HepG2 (cell line): ENCODE data around the gene VRK1. TPM values are rescaled to one million over a fixed set of nuclear protein-coding genes. Genes with fewer than 3 reads are reported as not detected.

Experiments
- ATAC-seq: fragments of 200-7000 bp; cut with Tn5 transposase; 3 replicates; pipeline ENCODE4 v1.9.1; 2020; ENCODE audit warnings: mild to moderate bottlenecking, moderate library complexity
- BruUV-seq: library from RNA; stranded (reverse); fragments of 400-500 nt; replicated peaks from 2 replicates; lab custom pipeline; 2021; lab: Mats Ljungman, UMichigan
- CTCF ChIA-PET: fragments of 300-600 bp; formaldehyde crosslinking; extraction: SDS; loops from one replicate; lab custom pipeline; 2021; ENCODE audit warnings: low total read pairs, inconsistent platforms, low intra/inter-chr PET ratio; lab: Yijun Ruan, JAX
- POLR2A ChIA-PET: fragments of 350-600 bp; sonication (Branson Sonifier 250); formaldehyde crosslinking; loops from one replicate; lab custom pipeline; 2020; ENCODE audit warnings: antibody characterized with exemption, inconsistent platforms; lab: Yijun Ruan, JAX
- DNase-seq: peaks from one replicate; pipeline ENCODE4 v3.0.0-alpha.2; 2015; ENCODE audit warnings: low spot score
- FAIRE-seq: peaks from 3 replicates; lab custom pipeline; 2011; peaks lifted over from hg19 to GRCh38; lab: Jason Lieb, UNC
- H2AFZ ChIP-seq: one replicate; pipeline ENCODE4 v1.6.1; 2011; ENCODE audit warnings: low read length, inconsistent platforms
- H3K27ac ChIP-seq: fragments of 300-600 bp; 3 replicates; pipeline ENCODE4 v1.8.0; 2011; ENCODE audit warnings: mixed run types, mild to moderate bottlenecking, mixed read lengths, low read length, inconsistent platforms; ENCODE audit not compliant: insufficient read depth; ENCODE audit errors: extremely low read length
- H3K27me3 ChIP-seq, 2 experiments: fragments of 200-600 bp in 1 of 2; 2 replicates in 1 of 2; 3 replicates in 1 of 2; pipeline versions ENCODE4 v1.6.0 to v1.8.0; 2011; ENCODE audit warnings: low read length in 2 of 2, mild to moderate bottlenecking in 2 of 2, moderate library complexity in 2 of 2, inconsistent platforms in 1 of 2; ENCODE audit not compliant: insufficient read depth in 2 of 2, control insufficient read depth in 1 of 2
- H3K36me3 ChIP-seq, 2 experiments: fragments of 200-600 bp in 1 of 2; replicated peaks in 1 of 2; 2 replicates in 1 of 2; 3 replicates in 1 of 2; pipeline versions ENCODE4 v1.5.1 to v1.8.0; 2011; ENCODE audit warnings: low read length in 2 of 2, inconsistent platforms in 1 of 2; ENCODE audit not compliant: insufficient read depth in 2 of 2, control insufficient read depth in 1 of 2
- H3K4me1 ChIP-seq: 2 replicates; pipeline ENCODE4 v1.5.1; 2012; ENCODE audit warnings: low read length, inconsistent platforms; ENCODE audit not compliant: insufficient read depth
- H3K4me2 ChIP-seq: 2 replicates; pipeline ENCODE4 v1.6.0; 2011; ENCODE audit warnings: low read depth, low read length, inconsistent platforms
- H3K4me3 ChIP-seq, 3 experiments: fragments of 200-600 bp in 1 of 3; sonication (generic), shearing (Covaris generic) in 1 of 3; replicated peaks in 1 of 3; 2 replicates each; pipeline ENCODE4 v1.5.1; 2011 to 2016; ENCODE audit warnings: low read length in 3 of 3, inconsistent platforms in 2 of 3, low read depth in 2 of 3, mild to moderate bottlenecking in 2 of 3, control low read depth in 1 of 3, mixed read lengths in 1 of 3; ENCODE audit not compliant: insufficient read depth in 1 of 3
- H3K79me2 ChIP-seq: one replicate; pipeline ENCODE4 v1.6.1; 2011; ENCODE audit warnings: low read length, inconsistent platforms; ENCODE audit not compliant: insufficient read depth
- H3K9ac ChIP-seq: 2 replicates; pipeline ENCODE4 v1.6.0; 2011; ENCODE audit warnings: mild to moderate bottlenecking, low read depth, low read length, inconsistent platforms; ENCODE audit not compliant: insufficient read depth
- H3K9me3 ChIP-seq: 2 replicates; pipeline ENCODE4 v1.5.1; 2012; ENCODE audit warnings: mild to moderate bottlenecking, low read length
- H4K20me1 ChIP-seq: 2 replicates; pipeline ENCODE4 v1.6.0; 2011; ENCODE audit warnings: inconsistent platforms, mild to moderate bottlenecking, low read length, moderate library complexity; ENCODE audit not compliant: insufficient read depth
- EHMT2 ChIP-seq: fragments of 200-600 bp; sonication (generic); IDR thresholded peaks from 2 replicates; pipeline ENCODE4 v1.7.0; 2017; ENCODE audit warnings: antibody characterized with exemption, low read depth, low read length, borderline replicate concordance
- FOXK2 ChIP-seq: fragments of 450-650 bp; IDR thresholded peaks from 2 replicates; pipeline ENCODE4 v1.6.1; 2016
- GTF2F1 ChIP-seq: fragments of 150-350 bp; IDR thresholded peaks from 2 replicates; pipeline ENCODE4 v1.6.1; 2014; ENCODE audit warnings: low read length
- KMT2A ChIP-seq: sonication (generic); formaldehyde crosslinking; IDR thresholded peaks from 2 replicates; pipeline ENCODE4 v1.4.0; 2020; ENCODE audit warnings: missing genetic modification reagents
- NFE2L1 ChIP-seq: sonication (generic); formaldehyde crosslinking; IDR thresholded peaks from 2 replicates; pipeline ENCODE4 v1.4.0; 2020; ENCODE audit warnings: missing genetic modification reagents, mild to moderate bottlenecking, borderline replicate concordance
- SP1 ChIP-seq, 2 experiments: fragments of 450-650 bp in 1 of 2; sonication (generic) in 1 of 2; formaldehyde crosslinking in 1 of 2; IDR thresholded peaks; 2 replicates each; pipeline versions ENCODE4 v1.4.0 to v1.6.1; 2016 to 2020; ENCODE audit warnings: missing genetic modification reagents in 1 of 2
- XRCC5 ChIP-seq: fragments of 200-400 bp; formaldehyde crosslinking; optimal IDR thresholded peaks from 2 replicates; pipeline ENCODE3; 2017; ENCODE audit warnings: mild to moderate bottlenecking, low read length
- ZNF816 ChIP-seq: sonication (generic); formaldehyde crosslinking; IDR thresholded peaks from 2 replicates; pipeline ENCODE4 v1.8.0; 2022; ENCODE audit warnings: missing genetic modification reagents, mild to moderate bottlenecking, borderline replicate concordance
- WGBS: methylation state at CpG from one replicate; pipeline ENCODE4 v1.1.6; 2017; ENCODE audit warnings: low lambda C conversion rate; 5-methylcytosine and 5-hydroxymethylcytosine counted together
- in situ Hi-C: cut with HindIII; loops from 2 replicates; pipeline ENCODE4 v1.10.0; 2017; ENCODE audit warnings: low pct_unique_long_range_greater_than_20kb; ENCODE audit not compliant: extremely low pct_ligation_motif_present
- intact Hi-C: fragments of 100-400 bp; cut with micrococcal nuclease; formaldehyde crosslinking; loops from one replicate; pipeline ENCODE4 v1.10.0; 2022; ENCODE audit not compliant: unreplicated experiment
- polyA plus RNA-seq, 8 experiments: library from polyadenylated mRNA; depleted of rRNA in 3 of 8; stranded (reverse) in 7 of 8; unstranded in 1 of 8; fragments of >200 nt; fragmentation: Illumina TruSeq in 4 of 8; extraction: Trizol in 4 of 8; gene quantifications; 2 replicates each; pipeline versions ENCODE4 v1.2.1 to v1.2.3, GENCODE V29; 2011 to 2016; ENCODE audit warnings: low read depth in 4 of 8, missing spikeins in 1 of 8, mixed read lengths in 1 of 8; ENCODE audit not compliant: insufficient read depth in 1 of 8
- total RNA-seq, 5 experiments: library from RNA; depleted of rRNA; stranded (reverse); fragments of >200 nt; fragmentation: Illumina TruSeq; extraction: Trizol; gene quantifications; 2 replicates each; pipeline ENCODE4 v1.2.3, GENCODE V29; 2016; ENCODE audit warnings: low read depth in 1 of 5
- TF ChIP-seq, protein P1 (sequence below): sonication (generic); formaldehyde crosslinking; IDR thresholded peaks from 2 replicates; pipeline ENCODE4 v1.9.0; 2021; ENCODE audit warnings: missing genetic modification reagents, mild to moderate bottlenecking, borderline replicate concordance
- TF ChIP-seq, protein P2 (sequence below): sonication (generic); formaldehyde crosslinking; IDR thresholded peaks from 2 replicates; pipeline ENCODE4 v1.4.0; 2020; ENCODE audit warnings: mild to moderate bottlenecking, missing genetic modification reagents, borderline replicate concordance
- TF ChIP-seq, protein P3 (sequence below): sonication (generic); formaldehyde crosslinking; IDR thresholded peaks from 2 replicates; pipeline ENCODE4 v1.4.0; 2020; ENCODE audit warnings: missing genetic modification reagents, mild to moderate bottlenecking, borderline replicate concordance

The VRK1 gene
- total and polyA plus RNA-seq, 2 of the 13 experiments (the other 11 are each of a cell fraction or from before 2014, with no cell fraction given) = 7.9 to 51.3 TPM

DNA sequence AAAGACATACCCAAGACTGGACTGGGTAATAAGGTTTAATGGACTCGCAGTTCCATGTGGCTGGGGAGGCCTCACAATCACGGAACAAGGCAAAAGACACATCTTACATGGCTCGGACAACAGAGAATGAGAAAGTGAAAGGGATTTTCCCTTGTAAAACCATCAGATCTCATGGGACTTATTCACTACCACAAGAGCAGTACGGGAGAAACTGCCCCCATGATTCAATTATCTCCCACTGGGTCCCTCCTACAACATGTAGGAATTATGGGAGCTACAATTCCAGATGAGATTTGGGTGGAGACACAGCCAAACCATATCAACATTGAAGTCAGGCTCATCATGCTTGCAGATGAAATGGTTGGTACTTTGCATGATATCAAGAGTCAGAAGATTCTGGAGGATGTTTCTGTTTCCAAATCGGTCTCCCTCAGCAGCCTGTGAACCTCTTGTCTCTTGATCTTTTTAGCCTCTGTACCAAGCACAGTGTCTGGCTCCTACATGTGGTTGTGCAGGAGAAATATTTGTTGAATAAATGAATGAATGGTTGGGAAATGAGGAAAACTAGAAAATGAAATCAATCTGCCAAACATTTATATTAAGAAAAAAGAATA is 98.6 kb downstream of the VRK1 start:
- Histone ChIP-seq H3K9me3 (no peaks in the 10 kb centered on the region), H3K4me1 (no peaks in the 10 kb centered on the region), H2AFZ (no peak overlapping the region), H3K9ac (no peak overlapping the region), H3K4me3 (no peak overlapping the region), H3K36me3 (no peaks in the 10 kb centered on the region), H4K20me1 (no peaks in the 10 kb centered on the region), H3K27me3 (no peaks in the 10 kb centered on the region), H3K4me2 (no peak overlapping the region), H3K27ac (no peak overlapping the region), H3K79me2 (no peaks in the 10 kb centered on the region)
- TF ChIP-seq FOXK2 = no peak
- TF ChIP-seq, protein P1, sequence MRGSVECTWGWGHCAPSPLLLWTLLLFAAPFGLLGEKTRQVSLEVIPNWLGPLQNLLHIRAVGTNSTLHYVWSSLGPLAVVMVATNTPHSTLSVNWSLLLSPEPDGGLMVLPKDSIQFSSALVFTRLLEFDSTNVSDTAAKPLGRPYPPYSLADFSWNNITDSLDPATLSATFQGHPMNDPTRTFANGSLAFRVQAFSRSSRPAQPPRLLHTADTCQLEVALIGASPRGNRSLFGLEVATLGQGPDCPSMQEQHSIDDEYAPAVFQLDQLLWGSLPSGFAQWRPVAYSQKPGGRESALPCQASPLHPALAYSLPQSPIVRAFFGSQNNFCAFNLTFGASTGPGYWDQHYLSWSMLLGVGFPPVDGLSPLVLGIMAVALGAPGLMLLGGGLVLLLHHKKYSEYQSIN = no peak
- TF ChIP-seq ZNF816 (CRISPR knock-in tag) = no peak
- intact Hi-C loops = no loop called here
- ATAC-seq (no peak), FAIRE-seq (no peak), DNase-seq (no peak)
- no TSS peak for BruUV-seq
- in situ Hi-C loops = no loop called here
- 96% methylated on average over 5 of the region's 5 CpGs for WGBS
- ChIA-PET CTCF (no interaction called here), POLR2A (no interaction called here)

DNA sequence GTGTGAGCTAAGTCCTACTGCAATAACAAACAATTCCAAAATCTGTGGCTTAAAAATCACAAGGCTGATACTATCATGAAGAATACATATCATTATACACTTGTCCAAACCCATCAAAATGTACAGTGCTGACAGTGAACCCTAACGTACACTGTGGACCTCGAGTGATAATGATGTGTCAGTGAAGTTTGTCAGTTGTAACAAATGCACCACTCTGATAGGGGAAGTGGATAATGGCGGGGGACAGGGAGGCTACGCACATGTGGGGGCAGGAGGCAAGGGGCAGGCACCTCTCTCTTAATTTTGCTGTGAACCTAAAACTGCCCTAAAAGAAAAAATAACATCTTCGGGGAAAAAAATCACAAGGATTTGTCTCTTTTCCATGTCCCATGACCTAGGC is 100.0 kb downstream of the VRK1 start:
- no peaks in the 10 kb centered on the region for H3K79me2 ChIP-seq
- no peak overlapping the region for H3K27ac ChIP-seq
- WGBS = 94% methylated on average over 5 of the region's 5 CpGs
- no TSS peak for BruUV-seq
- H3K4me2 ChIP-seq = no peak overlapping the region
- peaks cover 7% of the 10 kb centered on the region for H3K4me1 ChIP-seq
- ATAC-seq (no peak), FAIRE-seq (no peak), DNase-seq (no peak)
- POLR2A ChIA-PET = no interaction called here
- CTCF ChIA-PET = no interaction called here
- no peaks in the 10 kb centered on the region for H3K36me3 ChIP-seq
- intact Hi-C loops = no loop called here
- no peaks in the 10 kb centered on the region for H3K9me3 ChIP-seq
- H2AFZ ChIP-seq = no peak overlapping the region
- no peak overlapping the region for H3K9ac ChIP-seq
- in situ Hi-C loops = no loop called here
- no peaks in the 10 kb centered on the region for H4K20me1 ChIP-seq
- H3K27me3 ChIP-seq = no peaks in the 10 kb centered on the region
- no peak overlapping the region for H3K4me3 ChIP-seq
- no peak for TF ChIP-seq GTF2F1
- TF ChIP-seq EHMT2 = no peak
- TF ChIP-seq KMT2A (CRISPR knock-in tag) = no peak
- TF ChIP-seq XRCC5 = no peak
- TF ChIP-seq, protein P2, sequence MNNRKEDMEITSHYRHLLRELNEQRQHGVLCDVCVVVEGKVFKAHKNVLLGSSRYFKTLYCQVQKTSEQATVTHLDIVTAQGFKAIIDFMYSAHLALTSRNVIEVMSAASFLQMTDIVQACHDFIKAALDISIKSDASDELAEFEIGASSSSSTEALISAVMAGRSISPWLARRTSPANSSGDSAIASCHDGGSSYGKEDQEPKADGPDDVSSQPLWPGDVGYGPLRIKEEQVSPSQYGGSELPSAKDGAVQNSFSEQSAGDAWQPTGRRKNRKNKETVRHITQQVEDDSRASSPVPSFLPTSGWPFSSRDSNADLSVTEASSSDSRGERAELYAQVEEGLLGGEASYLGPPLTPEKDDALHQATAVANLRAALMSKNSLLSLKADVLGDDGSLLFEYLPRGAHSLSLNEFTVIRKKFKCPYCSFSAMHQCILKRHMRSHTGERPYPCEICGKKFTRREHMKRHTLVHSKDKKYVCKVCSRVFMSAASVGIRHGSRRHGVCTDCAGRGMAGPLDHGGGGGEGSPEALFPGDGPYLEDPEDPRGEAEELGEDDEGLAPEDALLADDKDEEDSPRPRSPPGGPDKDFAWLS (CRISPR knock-in tag) = no peak
- TF ChIP-seq, protein P3, sequence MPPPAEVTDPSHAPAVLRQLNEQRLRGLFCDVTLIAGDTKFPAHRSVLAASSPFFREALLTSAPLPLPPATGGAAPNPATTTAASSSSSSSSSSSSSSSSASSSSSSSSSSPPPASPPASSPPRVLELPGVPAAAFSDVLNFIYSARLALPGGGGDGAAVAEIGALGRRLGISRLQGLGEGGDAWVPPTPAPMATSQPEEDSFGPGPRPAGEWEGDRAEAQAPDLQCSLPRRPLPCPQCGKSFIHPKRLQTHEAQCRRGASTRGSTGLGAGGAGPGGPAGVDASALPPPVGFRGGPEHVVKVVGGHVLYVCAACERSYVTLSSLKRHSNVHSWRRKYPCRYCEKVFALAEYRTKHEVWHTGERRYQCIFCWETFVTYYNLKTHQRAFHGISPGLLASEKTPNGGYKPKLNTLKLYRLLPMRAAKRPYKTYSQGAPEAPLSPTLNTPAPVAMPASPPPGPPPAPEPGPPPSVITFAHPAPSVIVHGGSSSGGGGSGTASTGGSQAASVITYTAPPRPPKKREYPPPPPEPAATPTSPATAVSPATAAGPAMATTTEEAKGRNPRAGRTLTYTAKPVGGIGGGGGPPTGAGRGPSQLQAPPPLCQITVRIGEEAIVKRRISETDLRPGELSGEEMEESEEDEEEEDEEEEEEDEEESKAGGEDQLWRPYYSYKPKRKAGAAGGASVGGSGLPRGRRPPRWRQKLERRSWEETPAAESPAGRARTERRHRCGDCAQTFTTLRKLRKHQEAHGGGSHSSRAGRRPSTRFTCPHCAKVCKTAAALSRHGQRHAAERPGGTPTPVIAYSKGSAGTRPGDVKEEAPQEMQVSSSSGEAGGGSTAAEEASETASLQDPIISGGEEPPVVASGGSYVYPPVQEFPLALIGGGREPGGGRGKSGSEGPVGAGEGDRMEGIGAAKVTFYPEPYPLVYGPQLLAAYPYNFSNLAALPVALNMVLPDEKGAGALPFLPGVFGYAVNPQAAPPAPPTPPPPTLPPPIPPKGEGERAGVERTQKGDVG (CRISPR knock-in tag) = no peak
- no peak for TF ChIP-seq SP1 (IDR thresholded peaks at IDR 0.05)
- TF ChIP-seq SP1 (CRISPR knock-in tag; IDR thresholded peaks at IDR 0.05) = no peak
- TF ChIP-seq NFE2L1 (CRISPR knock-in tag) = no peak
